Measurements from ENCODE around the gene PANK4.

- no peak for TF ChIP-seq CTCF (conservative IDR thresholded peaks at IDR 0.05)
- TF ChIP-seq EZH2 (IDR thresholded peaks at IDR 0.05; ENCODE audit: low read depth), result no peak
These were observed 15.3 kb upstream of the PANK4 start for GRCh38 chr1:2541619-2542245.
